H9 (cell line): Measurements from ENCODE around the gene MS4A6E. TPM values are rescaled to one million over a fixed set of nuclear protein-coding genes. Genes with fewer than 3 reads are reported as not detected.

Experiments used
- DNase-seq: peaks from one replicate; pipeline ENCODE4 v3.0.0-alpha.2; 2017
- H2AFZ ChIP-seq: one replicate; pipeline ENCODE4 v1.6.1; 2013; ENCODE audit warnings: mild to moderate bottlenecking, low read length, control low read depth, moderate library complexity
- H2AK5ac ChIP-seq: 2 replicates; pipeline ENCODE4 v1.6.1; 2013; ENCODE audit warnings: low read length, control low read depth, mixed read lengths; ENCODE audit not compliant: insufficient read length
- H2BK120ac ChIP-seq: one replicate; pipeline ENCODE4 v1.6.1; 2013; ENCODE audit warnings: low read depth, mild to moderate bottlenecking, low read length, control low read depth, inconsistent platforms; ENCODE audit not compliant: poor library complexity, severe bottlenecking
- H2BK12ac ChIP-seq: 2 replicates; pipeline ENCODE4 v1.6.1; 2013; ENCODE audit warnings: low read length, control low read depth, mixed read lengths, low read depth; ENCODE audit not compliant: insufficient read length
- H2BK15ac ChIP-seq: 2 replicates; pipeline ENCODE4 v1.6.1; 2013; ENCODE audit warnings: low read depth, low read length, control low read depth
- H2BK20ac ChIP-seq: one replicate; pipeline ENCODE4 v1.6.1; 2013; ENCODE audit warnings: low read depth, mild to moderate bottlenecking, low read length, control low read depth, inconsistent platforms; ENCODE audit not compliant: poor library complexity, severe bottlenecking
- H2BK5ac ChIP-seq: 2 replicates; pipeline ENCODE4 v1.6.1; 2013; ENCODE audit warnings: low read length, control low read depth, mixed read lengths; ENCODE audit not compliant: insufficient read length
- H3K14ac ChIP-seq: 2 replicates; pipeline ENCODE4 v1.6.1; 2013; ENCODE audit warnings: low read length, control low read depth; ENCODE audit not compliant: insufficient read depth
- H3K18ac ChIP-seq: 2 replicates; pipeline ENCODE4 v1.6.1; 2013; ENCODE audit warnings: low read depth, mild to moderate bottlenecking, mixed read lengths, low read length, control low read depth; ENCODE audit not compliant: insufficient read length
- H3K23ac ChIP-seq: 2 replicates; pipeline ENCODE4 v1.6.1; 2013; ENCODE audit warnings: low read length, control low read depth, mixed read lengths, low read depth; ENCODE audit not compliant: insufficient read length
- H3K23me2 ChIP-seq: 2 replicates; pipeline ENCODE4 v1.6.1; 2013; ENCODE audit warnings: low read depth, mild to moderate bottlenecking, mixed read lengths, low read length, control low read depth; ENCODE audit not compliant: insufficient read length, poor library complexity, severe bottlenecking
- H3K27ac ChIP-seq: 2 replicates; pipeline ENCODE4 v1.5.1; 2013; ENCODE audit warnings: low read length, control low read depth, mixed read lengths, low read depth; ENCODE audit not compliant: insufficient read length
- H3K27me3 ChIP-seq: 2 replicates; pipeline ENCODE4 v1.6.1; 2013; ENCODE audit warnings: low read length, control low read depth, inconsistent platforms; ENCODE audit not compliant: insufficient read depth
- H3K4ac ChIP-seq: 2 replicates; pipeline ENCODE4 v1.6.1; 2013; ENCODE audit warnings: low read depth, mild to moderate bottlenecking, control low read depth, inconsistent platforms, low read length, moderate library complexity
- H3K4me1 ChIP-seq: 2 replicates; pipeline ENCODE4 v1.6.1; 2013; ENCODE audit warnings: low read length, control low read depth, inconsistent platforms; ENCODE audit not compliant: insufficient read depth
- H3K4me2 ChIP-seq: 2 replicates; pipeline ENCODE4 v1.6.1; 2013; ENCODE audit warnings: low read length, control low read depth, mixed read lengths; ENCODE audit not compliant: insufficient read length, insufficient read depth
- H3K56ac ChIP-seq: 2 replicates; pipeline ENCODE4 v1.6.1; 2013; ENCODE audit warnings: low read depth, mild to moderate bottlenecking, mixed read lengths, low read length, control low read depth; ENCODE audit not compliant: insufficient read length
- H3K79me1 ChIP-seq: 2 replicates; pipeline ENCODE4 v1.6.1; 2013; ENCODE audit warnings: low read depth, mild to moderate bottlenecking, moderate library complexity, low read length, control low read depth, inconsistent platforms; ENCODE audit not compliant: insufficient read depth, poor library complexity, severe bottlenecking
- H3K79me2 ChIP-seq: 2 replicates; pipeline ENCODE4 v1.6.1; 2013; ENCODE audit warnings: low read length, control low read depth, inconsistent platforms; ENCODE audit not compliant: insufficient read depth
- H3K9ac ChIP-seq: 2 replicates; pipeline ENCODE4 v1.6.1; 2013; ENCODE audit warnings: low read length, control low read depth, mixed read lengths; ENCODE audit not compliant: insufficient read length; ENCODE audit errors: extremely low read depth
- H3K9me3 ChIP-seq: one replicate; pipeline ENCODE4 v1.6.1; 2013; ENCODE audit warnings: low read depth, low read length, inconsistent platforms; ENCODE audit not compliant: control insufficient read depth
- H3T11ph ChIP-seq: one replicate; pipeline ENCODE4 v1.6.1; 2013; ENCODE audit warnings: mild to moderate bottlenecking, low read length, control low read depth, inconsistent platforms
- H4K20me1 ChIP-seq: one replicate; pipeline ENCODE4 v1.6.1; 2013; ENCODE audit not compliant: control insufficient read depth, insufficient read length, insufficient read depth
- H4K5ac ChIP-seq: 2 replicates; pipeline ENCODE4 v1.6.1; 2013; ENCODE audit warnings: low read depth, mild to moderate bottlenecking, mixed read lengths, low read length, control low read depth; ENCODE audit not compliant: insufficient read length
- H4K8ac ChIP-seq: replicated peaks from 2 replicates; pipeline ENCODE4 v1.6.1; 2013; ENCODE audit warnings: low read length, control low read depth, mixed read lengths, low read depth; ENCODE audit not compliant: insufficient read length
- H4K91ac ChIP-seq: 2 replicates; pipeline ENCODE4 v1.6.1; 2013; ENCODE audit warnings: low read depth, mild to moderate bottlenecking, moderate library complexity, mixed read lengths, low read length, control low read depth; ENCODE audit not compliant: insufficient read length
- H3K27ac Mint-ChIP-seq, 3 experiments: 2 replicates in 2 of 3; 3 replicates in 1 of 3; pipeline ENCODE4 v1.8.0; 2020 to 2021; ENCODE audit warnings: mixed read lengths in 3 of 3, mild to moderate bottlenecking in 1 of 3, moderate library complexity in 1 of 3
- H3K27me3 Mint-ChIP-seq: 2 replicates; pipeline ENCODE4 v1.8.0; 2021; ENCODE audit warnings: low read depth, mild to moderate bottlenecking, moderate library complexity, mixed read lengths
- H3K36me3 Mint-ChIP-seq, 3 experiments: 2 replicates in 2 of 3; 3 replicates in 1 of 3; pipeline ENCODE4 v1.8.0; 2020 to 2021; ENCODE audit warnings: low read depth in 3 of 3, mixed read lengths in 3 of 3; ENCODE audit not compliant: insufficient read depth in 1 of 3
- H3K4me1 Mint-ChIP-seq, 2 experiments: 2 replicates each; pipeline ENCODE4 v1.8.0; 2020; ENCODE audit warnings: mixed read lengths in 2 of 2
- H3K4me3 Mint-ChIP-seq, 2 experiments: 2 replicates in 1 of 2; 3 replicates in 1 of 2; pipeline ENCODE4 v1.8.0; 2020 to 2021; ENCODE audit warnings: mild to moderate bottlenecking in 2 of 2, mixed read lengths in 2 of 2, moderate library complexity in 1 of 2
- H3K9me3 Mint-ChIP-seq, 2 experiments: 2 replicates in 1 of 2; 3 replicates in 1 of 2; pipeline ENCODE4 v1.8.0; 2020; ENCODE audit warnings: mild to moderate bottlenecking in 2 of 2, mixed read lengths in 2 of 2, moderate library complexity in 1 of 2
- CTCF ChIP-seq: fragments of 200-600 bp; sonication (generic); conservative IDR thresholded peaks from 3 replicates; pipeline ENCODE4 v1.8.0; 2021; ENCODE audit warnings: antibody characterized with exemption, mild to moderate bottlenecking
- WGBS: extraction: QIAGEN DNeasy Blood & Tissue Kit; methylation state at CpG from one replicate; pipeline ENCODE4 v1.1.7; 2013; ENCODE audit warnings: missing lambda C conversion rate, low lambda C conversion rate, mixed read lengths; ENCODE audit not compliant: insufficient read length; ENCODE audit errors: extremely low coverage; 5-methylcytosine and 5-hydroxymethylcytosine counted together
- total RNA-seq: library from RNA; stranded (reverse); gene quantifications from 2 replicates; pipeline ENCODE4 v1.2.1, GENCODE V29; 2021

MS4A6E gene
- total RNA-seq, 1 experiment from 2014 or later = not detected

GRCh38 chr11:60344146-60344545 lies 17.1 kb downstream of the MS4A6E start:
- Histone ChIP-seq H2BK120ac (no peak overlapping the region), H2BK5ac (no peak overlapping the region), H3K4ac (no peak overlapping the region), H3K9ac (no peak overlapping the region), H3K18ac (no peak overlapping the region), H4K91ac (no peak overlapping the region), H4K5ac (no peak overlapping the region), H3K9me3 (no peaks in the 10 kb centered on the region), H2BK12ac (no peak overlapping the region), H3K23ac (no peak overlapping the region), H2AK5ac (no peak overlapping the region), H3K79me1 (no peaks in the 10 kb centered on the region), H3K23me2 (no peaks in the 10 kb centered on the region), H3K4me2 (no peak overlapping the region), H3K56ac (no peak overlapping the region), H3K14ac (no peak overlapping the region), H2BK20ac (no peak overlapping the region), H2AFZ (no peak overlapping the region), H3K27me3 (no peaks in the 10 kb centered on the region), H3K27ac (no peak overlapping the region), H3K79me2 (no peaks in the 10 kb centered on the region), H2BK15ac (no peak overlapping the region), H3K4me1 (no peaks in the 10 kb centered on the region), H3T11ph (no peak overlapping the region), H4K8ac (no peak overlapping the region), H4K20me1 (no peaks in the 10 kb centered on the region)
- Mint-ChIP-seq H3K4me1 (peaks cover 4 to 15% of the 10 kb centered on the region in 2 experiments), H3K27ac (no peak overlapping the region), H3K4me3 (no peak overlapping the region), H3K36me3 (no peaks in the 10 kb centered on the region), H3K27me3 (no peaks in the 10 kb centered on the region; the same call in 1 of the 2 replicates), H3K9me3 (0 out of 5 replicates have a peak, but pooled peaks cover 0 to under 1% of the 10 kb centered on the region in 2 experiments)
- TF ChIP-seq CTCF = no peak
- WGBS = no CpG with 5 or more reads among the region's 2 CpGs
- DNase-seq = no peak
